ENCODE results near the gene CDV3. TPM values are rescaled to one million over a fixed set of nuclear protein-coding genes. Genes with fewer than 3 reads are reported as not detected.

CDV3 gene
- total RNA-seq, 2 experiments from 2014 or later, result 171 to 296 TPM

DNA sequence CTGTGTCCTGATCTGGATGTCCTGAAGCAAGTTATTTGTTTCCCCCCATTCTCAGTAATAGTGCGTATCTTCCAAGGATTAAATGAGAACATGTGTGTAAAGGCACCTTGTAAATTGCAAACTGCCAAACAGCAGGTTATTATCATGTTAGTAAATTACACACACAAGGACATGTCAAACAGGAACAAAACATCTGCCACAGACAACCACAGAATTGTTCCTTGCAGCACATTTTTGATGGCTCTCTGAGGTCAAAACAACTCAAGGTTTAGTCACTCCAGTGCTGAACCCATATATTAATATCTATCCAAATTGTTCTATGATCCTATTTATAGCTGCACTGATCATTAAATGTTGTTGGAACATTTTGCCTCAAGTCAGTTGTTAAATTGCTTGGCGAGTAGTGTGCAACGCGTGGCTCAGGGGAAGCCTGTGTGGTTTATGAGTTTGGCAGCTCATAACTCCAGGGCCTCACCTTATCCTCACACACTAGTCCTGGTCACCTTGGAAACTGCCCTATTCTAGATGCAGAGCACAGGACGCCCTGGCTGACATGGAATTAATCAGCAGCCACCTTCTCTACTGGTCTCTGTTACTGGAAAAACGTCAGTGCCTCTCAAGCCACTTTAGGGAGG is 46.3 kb upstream of the CDV3 start:
- Histone ChIP-seq H3K9me3 (ENCODE audit: low read length) (0 out of 2 replicates have a peak, but pooled peaks cover 7% of the 10 kb centered on the region), H3K36me3 (ENCODE audit: insufficient read depth, low read length) (no peaks in the 10 kb centered on the region), H4K20me1 (ENCODE audit: insufficient read depth, low read length) (no peaks in the 10 kb centered on the region), H3K4me3 (ENCODE audit: low read depth, low read length, poor library complexity, severe bottlenecking) (no peak overlapping the region), H3K79me2 (ENCODE audit: insufficient read depth, low read depth, low read length) (no peaks in the 10 kb centered on the region), H3K9me2 (ENCODE audit: insufficient read depth, low read length) (no peaks in the 10 kb centered on the region), H2AFZ (ENCODE audit: low read length) (peak overlapping the region; percentile 25; the same call in 1 of the 2 replicates), H3K27ac (ENCODE audit: low read depth, low read length, poor library complexity, severe bottlenecking) (no peak overlapping the region), H3K4me2 (ENCODE audit: low read length) (no peak overlapping the region), H3K4me1 (ENCODE audit: insufficient read depth, low read length, poor library complexity, severe bottlenecking) (peaks cover 8% of the 10 kb centered on the region)
- BruUV-seq (replicated peaks), result no TSS peak
- CTCF ChIA-PET (ENCODE audit: unreplicated experiment), result no interaction called here
- no peak for TF ChIP-seq EZH2phosphoT487 (IDR thresholded peaks at IDR 0.05; ENCODE audit: borderline replicate concordance, low read depth, low read length)
- TF ChIP-seq, protein P1, sequence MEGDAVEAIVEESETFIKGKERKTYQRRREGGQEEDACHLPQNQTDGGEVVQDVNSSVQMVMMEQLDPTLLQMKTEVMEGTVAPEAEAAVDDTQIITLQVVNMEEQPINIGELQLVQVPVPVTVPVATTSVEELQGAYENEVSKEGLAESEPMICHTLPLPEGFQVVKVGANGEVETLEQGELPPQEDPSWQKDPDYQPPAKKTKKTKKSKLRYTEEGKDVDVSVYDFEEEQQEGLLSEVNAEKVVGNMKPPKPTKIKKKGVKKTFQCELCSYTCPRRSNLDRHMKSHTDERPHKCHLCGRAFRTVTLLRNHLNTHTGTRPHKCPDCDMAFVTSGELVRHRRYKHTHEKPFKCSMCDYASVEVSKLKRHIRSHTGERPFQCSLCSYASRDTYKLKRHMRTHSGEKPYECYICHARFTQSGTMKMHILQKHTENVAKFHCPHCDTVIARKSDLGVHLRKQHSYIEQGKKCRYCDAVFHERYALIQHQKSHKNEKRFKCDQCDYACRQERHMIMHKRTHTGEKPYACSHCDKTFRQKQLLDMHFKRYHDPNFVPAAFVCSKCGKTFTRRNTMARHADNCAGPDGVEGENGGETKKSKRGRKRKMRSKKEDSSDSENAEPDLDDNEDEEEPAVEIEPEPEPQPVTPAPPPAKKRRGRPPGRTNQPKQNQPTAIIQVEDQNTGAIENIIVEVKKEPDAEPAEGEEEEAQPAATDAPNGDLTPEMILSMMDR (conservative IDR thresholded peaks at IDR 0.05; ENCODE audit: low read length), result no peak
- POLR2A ChIA-PET, result interaction anchor here (0.6 to 2.5 kb wide), 7 partner anchors 8 to 47 kb away, joined by 3 to 12 read pairs (median 3); no protein-coding TSS in a partner anchor
- intact Hi-C loops (cut with micrococcal nuclease; ENCODE audit: unreplicated experiment), result no loop called here
- DNase-seq (ENCODE audit: low spot score), result no peak

DNA sequence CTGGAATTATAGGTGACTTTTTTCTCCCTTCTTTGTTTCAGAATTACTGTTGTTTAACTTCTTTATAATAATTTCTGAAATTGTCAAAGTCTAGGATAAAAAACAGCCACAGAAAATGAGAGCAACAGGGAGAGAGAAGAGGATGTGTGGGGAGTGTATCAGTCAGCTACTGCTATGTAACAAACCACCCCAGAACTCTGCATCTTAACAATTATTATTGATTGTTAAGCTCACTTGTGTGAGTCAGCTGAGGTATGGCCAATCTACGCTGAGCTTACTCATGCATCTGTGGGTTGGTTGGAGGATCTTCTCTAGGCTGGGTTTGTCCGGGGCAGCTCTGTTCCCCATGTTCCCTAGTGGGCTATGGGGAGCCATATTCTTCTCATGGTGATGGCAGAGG is 43.7 kb upstream of the CDV3 start:
- Histone ChIP-seq H3K36me3 (ENCODE audit: insufficient read depth, low read length) (no peaks in the 10 kb centered on the region), H3K4me1 (ENCODE audit: insufficient read depth, low read length, poor library complexity, severe bottlenecking) (peaks cover 7% of the 10 kb centered on the region), H3K4me3 (ENCODE audit: low read depth, low read length, poor library complexity, severe bottlenecking) (no peak overlapping the region), H2AFZ (ENCODE audit: low read length) (no peak overlapping the region), H3K79me2 (ENCODE audit: insufficient read depth, low read depth, low read length) (no peaks in the 10 kb centered on the region), H3K27ac (ENCODE audit: low read depth, low read length, poor library complexity, severe bottlenecking) (no peak overlapping the region), H3K4me2 (ENCODE audit: low read length) (no peak overlapping the region), H4K20me1 (ENCODE audit: insufficient read depth, low read length) (no peaks in the 10 kb centered on the region), H3K9me3 (ENCODE audit: low read length) (0 out of 2 replicates have a peak, but pooled peaks cover 7% of the 10 kb centered on the region), H3K9me2 (ENCODE audit: insufficient read depth, low read length) (no peaks in the 10 kb centered on the region)
- CTCF ChIA-PET (ENCODE audit: unreplicated experiment), result no interaction called here
- no peak for DNase-seq (ENCODE audit: low spot score)
- TF ChIP-seq, protein P1 (conservative IDR thresholded peaks at IDR 0.05; ENCODE audit: low read length), result no peak
- no peak for TF ChIP-seq EZH2phosphoT487 (IDR thresholded peaks at IDR 0.05; ENCODE audit: borderline replicate concordance, low read depth, low read length)
- POLR2A ChIA-PET, result interaction anchor here (0.5 to 2.5 kb wide), 3 partner anchors 9 to 21 kb away, joined by 3 to 12 read pairs (median 5); no protein-coding TSS in a partner anchor
- intact Hi-C loops (cut with micrococcal nuclease; ENCODE audit: unreplicated experiment), result no loop called here
- BruUV-seq (replicated peaks), result no TSS peak

DNA sequence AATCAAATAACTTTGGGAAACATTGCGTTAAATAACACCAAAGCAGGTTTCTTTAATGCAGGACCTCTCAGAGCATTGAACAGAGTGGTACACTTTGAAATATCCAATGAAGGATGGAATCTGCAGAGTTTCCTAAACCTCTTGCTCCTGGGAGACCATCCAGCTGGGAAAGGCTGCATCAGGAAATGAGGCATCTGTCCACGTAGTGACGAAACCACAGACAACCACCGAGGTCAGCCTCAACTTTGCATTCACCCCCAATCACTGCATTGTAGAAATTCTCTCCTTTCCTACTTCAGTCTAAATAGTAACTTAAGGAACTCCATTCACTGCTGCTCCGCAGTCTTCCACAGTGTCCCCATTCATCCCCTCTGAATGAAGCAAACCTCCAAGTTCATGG is 41.5 kb upstream of the CDV3 start:
- Histone ChIP-seq H3K79me2 (ENCODE audit: insufficient read depth, low read depth, low read length) (no peaks in the 10 kb centered on the region), H3K9me2 (ENCODE audit: insufficient read depth, low read length) (no peaks in the 10 kb centered on the region), H4K20me1 (ENCODE audit: insufficient read depth, low read length) (no peaks in the 10 kb centered on the region), H3K27ac (ENCODE audit: low read depth, low read length, poor library complexity, severe bottlenecking) (no peak overlapping the region), H3K4me2 (ENCODE audit: low read length) (no peak overlapping the region), H3K9me3 (ENCODE audit: low read length) (0 out of 2 replicates have a peak, but pooled peaks cover 7% of the 10 kb centered on the region), H3K4me3 (ENCODE audit: low read depth, low read length, poor library complexity, severe bottlenecking) (no peak overlapping the region), H3K36me3 (ENCODE audit: insufficient read depth, low read length) (no peaks in the 10 kb centered on the region), H3K4me1 (ENCODE audit: insufficient read depth, low read length, poor library complexity, severe bottlenecking) (no peaks in the 10 kb centered on the region), H2AFZ (ENCODE audit: low read length) (no peak overlapping the region)
- ChIA-PET POLR2A (interaction anchor here (0.9 to 2.1 kb wide), 4 partner anchors 10 to 53 kb away, joined by 3 to 5 read pairs (median 3); no protein-coding TSS in a partner anchor), CTCF (ENCODE audit: unreplicated experiment) (no interaction called here)
- no TSS peak for BruUV-seq (replicated peaks)
- DNase-seq (ENCODE audit: low spot score), result no peak
- intact Hi-C loops (cut with micrococcal nuclease; ENCODE audit: unreplicated experiment), result no loop called here
- TF ChIP-seq, protein P1 (conservative IDR thresholded peaks at IDR 0.05; ENCODE audit: low read length), result no peak
- no peak for TF ChIP-seq EZH2phosphoT487 (IDR thresholded peaks at IDR 0.05; ENCODE audit: borderline replicate concordance, low read depth, low read length)
